Psoas muscle (tissue), 8 donors: ENCODE measurements around the gene TBPL1. TPM values are rescaled to one million over a fixed set of nuclear protein-coding genes. Genes with fewer than 3 reads are reported as not detected.
"Not testable (repeated sequence)": the region's sequence is repeated elsewhere in the genome, so short reads cannot be mapped to it uniquely, and the experiment has no call there.

ENCODE experiments used
- ATAC-seq, 4 donors: fragments of 200-7000 bp; cut with Tn5 transposase; one replicate each; pipeline ENCODE4 v1.9.1; 2020; ENCODE audit warnings: moderate library complexity in 3 of 4, mild to moderate bottlenecking in 2 of 4
- DNase-seq, 2 donors: peaks; one replicate each; pipeline ENCODE4 v3.0.0-alpha.2; 2020
- H3K27ac ChIP-seq: fragments of 200-600 bp; one replicate; pipeline ENCODE4 v1.8.0; 2022
- H3K27me3 ChIP-seq, 3 donors: fragments of 200-600 bp in 1 of 3; one replicate each; pipeline versions ENCODE4 v1.6.1 to v1.8.0; 2013 to 2022; ENCODE audit warnings: low read length in 2 of 3, mild to moderate bottlenecking in 2 of 3, moderate library complexity in 1 of 3; ENCODE audit not compliant: insufficient read depth in 3 of 3
- H3K36me3 ChIP-seq, 2 donors: fragments of 200-600 bp in 1 of 2; one replicate each; pipeline versions ENCODE4 v1.6.1 to v1.8.0; 2013 to 2022; ENCODE audit warnings: low read depth in 1 of 2, mild to moderate bottlenecking in 1 of 2, moderate library complexity in 1 of 2; ENCODE audit not compliant: insufficient read depth in 1 of 2
- H3K4me1 ChIP-seq: fragments of 200-600 bp; one replicate; pipeline ENCODE4 v1.8.0; 2022
- H3K4me3 ChIP-seq: fragments of 200-600 bp; one replicate; pipeline ENCODE4 v1.8.0; 2022; ENCODE audit warnings: mild to moderate bottlenecking
- H3K9me3 ChIP-seq: fragments of 200-600 bp; one replicate; pipeline ENCODE4 v1.8.0; 2022
- WGBS, 3 donors: extraction: QIAGEN DNeasy Blood & Tissue Kit; methylation state at CpG; one replicate each; pipeline versions ENCODE4 v1.1.6 to v1.1.7; 2013; 5-methylcytosine and 5-hydroxymethylcytosine counted together
- intact Hi-C, 2 donors: fragments of 100-400 bp; cut with DNase I; formaldehyde crosslinking; loops; one replicate each; pipeline versions ENCODE4 v1.11.0 to v1.14.2; 2022
- polyA plus RNA-seq, 3 donors: library from polyadenylated mRNA; stranded (reverse); fragments of 200-250 nt; gene quantifications; one replicate each; pipeline ENCODE4 v1.2.3, GENCODE V29; 2013
- total RNA-seq, 4 donors: library from RNA; stranded (reverse); fragmentation: NEBNext Ultra II Directional in 2 of 4; extraction: Animal tissue kit (Norgen Biotek cat#: 25700) in 2 of 4; gene quantifications; one replicate each; pipeline versions ENCODE4 v1.2.1 to v1.2.4, GENCODE V29; 2021 to 2023
- TF ChIP-seq, protein P1 (sequence below): fragments of 200-600 bp; IDR thresholded peaks from one replicate; pipeline ENCODE4 v1.8.0; 2022; ENCODE audit warnings: antibody characterized with exemption
- donor health status: healthy with polysubstance abuse.
- donor health status: DM: no; HTN: no; CAD: no; lungs with moderate emphysema.
- donor health status: Bipolar disorder and iron deficiency.
- donor health status: healthy.
- donor health status: DM: yes; HTN: yes; CAD: no.
- donor health status: DM: no; HTN: no; CAD: no.
- donor health status: DM: no; HTN: no; CAD: no.
- donor health status: DM: yes; HTN: yes; CAD: no.

TBPL1 gene
- total and polyA plus RNA-seq, 7 donors: 7.5 to 17.7 (median 11.0) TPM

DNA sequence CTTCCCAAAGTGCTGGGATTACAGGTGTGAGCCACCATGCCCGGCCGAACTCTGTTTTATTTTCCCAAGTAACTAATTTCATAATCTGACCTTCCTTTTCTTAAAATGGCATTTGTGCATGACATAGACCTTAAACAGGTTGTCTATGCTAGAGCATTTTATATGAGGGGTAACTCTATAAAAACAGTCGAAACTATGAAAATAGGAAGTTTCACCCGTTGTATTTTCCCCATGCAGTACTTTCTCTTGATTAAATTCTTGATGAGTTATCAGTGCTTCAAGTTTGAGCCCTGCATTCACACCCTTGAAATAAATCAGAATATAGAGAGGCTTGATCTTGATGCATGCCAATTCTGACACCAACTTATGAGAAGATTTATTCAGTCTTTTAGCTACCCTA lies 11.7 kb downstream of the TBPL1 start:
- Histone ChIP-seq H3K4me1 (peaks cover 3% of the 10 kb centered on the region), H3K9me3 (no peaks in the 10 kb centered on the region), H3K27me3 (no peaks in the 10 kb centered on the region), H3K27ac (no peak overlapping the region), H3K36me3 (no peaks in the 10 kb centered on the region), H3K4me3 (no peak overlapping the region)
- intact Hi-C loops: no loop called here
- TF ChIP-seq, protein P1, sequence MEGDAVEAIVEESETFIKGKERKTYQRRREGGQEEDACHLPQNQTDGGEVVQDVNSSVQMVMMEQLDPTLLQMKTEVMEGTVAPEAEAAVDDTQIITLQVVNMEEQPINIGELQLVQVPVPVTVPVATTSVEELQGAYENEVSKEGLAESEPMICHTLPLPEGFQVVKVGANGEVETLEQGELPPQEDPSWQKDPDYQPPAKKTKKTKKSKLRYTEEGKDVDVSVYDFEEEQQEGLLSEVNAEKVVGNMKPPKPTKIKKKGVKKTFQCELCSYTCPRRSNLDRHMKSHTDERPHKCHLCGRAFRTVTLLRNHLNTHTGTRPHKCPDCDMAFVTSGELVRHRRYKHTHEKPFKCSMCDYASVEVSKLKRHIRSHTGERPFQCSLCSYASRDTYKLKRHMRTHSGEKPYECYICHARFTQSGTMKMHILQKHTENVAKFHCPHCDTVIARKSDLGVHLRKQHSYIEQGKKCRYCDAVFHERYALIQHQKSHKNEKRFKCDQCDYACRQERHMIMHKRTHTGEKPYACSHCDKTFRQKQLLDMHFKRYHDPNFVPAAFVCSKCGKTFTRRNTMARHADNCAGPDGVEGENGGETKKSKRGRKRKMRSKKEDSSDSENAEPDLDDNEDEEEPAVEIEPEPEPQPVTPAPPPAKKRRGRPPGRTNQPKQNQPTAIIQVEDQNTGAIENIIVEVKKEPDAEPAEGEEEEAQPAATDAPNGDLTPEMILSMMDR: no peak
- ATAC-seq (no peak), DNase-seq (no peak)
- WGBS, 3 donors: 88 to 94% (median 93%) methylated on average over 4 of the region's 4 CpGs

DNA sequence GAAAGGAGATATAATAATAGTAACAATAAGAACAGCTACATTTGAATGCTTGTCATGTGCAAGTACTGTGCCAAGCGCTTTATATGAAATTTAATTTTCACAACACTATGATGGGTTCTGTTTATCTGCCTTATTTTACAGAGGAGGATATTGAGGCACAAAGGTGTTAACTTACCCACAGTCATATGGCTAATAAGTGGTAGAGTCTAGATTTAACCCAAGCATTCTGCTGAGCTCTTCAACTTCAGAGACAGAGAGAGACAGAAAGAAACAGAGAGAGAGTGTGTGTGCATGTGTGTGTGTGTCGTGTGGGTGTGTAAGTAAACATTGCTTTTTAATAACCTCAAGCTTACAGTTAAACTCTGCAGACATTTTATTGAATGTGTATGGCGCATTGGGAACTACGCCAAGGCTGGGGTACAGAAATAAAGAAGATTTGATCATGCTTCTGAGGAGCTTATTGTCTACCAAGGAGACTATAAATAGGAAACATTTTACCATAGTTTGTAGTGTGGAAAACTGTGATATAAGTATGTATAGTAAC lies 12.9 kb downstream of the TBPL1 start:
- Histone ChIP-seq H3K36me3 (no peaks in the 10 kb centered on the region), H3K4me1 (no peaks in the 10 kb centered on the region), H3K9me3 (no peaks in the 10 kb centered on the region), H3K27me3 (no peaks in the 10 kb centered on the region), H3K27ac (no peak overlapping the region), H3K4me3 (no peak overlapping the region)
- DNase-seq (no peak), ATAC-seq (no peak)
- intact Hi-C loops: no loop called here
- TF ChIP-seq, protein P1: no peak
- 95 to 97% (median 96%) methylated on average over 4 of the region's 4 CpGs for WGBS, 3 donors

- 73 to 82% (median 82%) methylated on average over 5 of the region's 5 CpGs for WGBS, 3 donors
- peaks cover 5% of the 10 kb centered on the region for H3K4me1 ChIP-seq
- no peak overlapping the region for H3K4me3 ChIP-seq
- no peaks in the 10 kb centered on the region for H3K27me3 ChIP-seq
- intact Hi-C loops: no loop called here
- TF ChIP-seq, protein P1: no peak
- H3K9me3 ChIP-seq: no peaks in the 10 kb centered on the region
- ATAC-seq: no peak
- H3K27ac ChIP-seq: no peak overlapping the region
- no peak for DNase-seq
- no peaks in the 10 kb centered on the region for H3K36me3 ChIP-seq
Measured at GRCh38 chr6:133966654-133967329, 13.8 kb downstream of the TBPL1 start.

DNA sequence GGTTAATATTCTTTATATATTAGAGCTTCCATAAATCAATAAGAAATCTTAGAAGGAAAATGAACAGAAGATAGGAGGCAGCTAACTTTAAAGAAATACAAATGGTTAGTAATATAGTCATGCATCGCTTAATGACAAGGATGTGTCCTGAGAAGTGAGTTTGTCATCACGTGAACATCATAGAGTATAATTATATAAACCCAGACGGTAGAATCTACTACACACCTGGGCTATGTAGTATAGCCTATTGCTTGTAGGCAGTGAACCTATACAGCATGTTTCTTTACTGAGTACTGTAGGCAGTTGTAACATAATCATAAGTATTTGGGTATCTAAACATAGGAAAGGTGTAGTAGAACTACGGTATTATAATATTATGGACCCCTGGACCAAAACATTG lies 14.3 kb downstream of the TBPL1 start:
- H3K36me3 ChIP-seq: no peaks in the 10 kb centered on the region
- no peak overlapping the region for H3K27ac ChIP-seq
- 91 to 97% (median 92%) methylated on average over 4 of the region's 4 CpGs for WGBS, 3 donors
- no peaks in the 10 kb centered on the region for H3K27me3 ChIP-seq
- peaks cover 11% of the 10 kb centered on the region for H3K4me1 ChIP-seq
- DNase-seq (no peak), ATAC-seq (no peak)
- TF ChIP-seq, protein P1: no peak
- intact Hi-C loops: no loop called here
- no peak overlapping the region for H3K4me3 ChIP-seq
- no peaks in the 10 kb centered on the region for H3K9me3 ChIP-seq

GRCh38 chr6:133967835-133968234 lies 14.8 kb downstream of the TBPL1 start:
- H3K4me1 ChIP-seq: peaks cover 16% of the 10 kb centered on the region
- H3K9me3 ChIP-seq, H3K4me3 ChIP-seq, H3K27ac ChIP-seq, H3K36me3 ChIP-seq, ATAC-seq, DNase-seq, intact Hi-C loops, H3K27me3 ChIP-seq: not testable (repeated sequence)
- WGBS, 3 donors: 90 to 95% (median 92%) methylated on average over 8 of the region's 8 CpGs
